Measurements from ENCODE around the gene PCDHA1.

Gene PCDHA1

GRCh38 chr5:140964356-140964755, 178.4 kb downstream of the PCDHA1 start:
- no peak for TF ChIP-seq FOXM1 (IDR thresholded peaks at IDR 0.05; ENCODE audit: borderline replicate concordance, low read depth)
- no peak for TF ChIP-seq RAD21 (IDR thresholded peaks at IDR 0.05; ENCODE audit: low read depth)
- no peak for TF ChIP-seq USF1 (IDR thresholded peaks at IDR 0.05)
- TF ChIP-seq, protein P1, sequence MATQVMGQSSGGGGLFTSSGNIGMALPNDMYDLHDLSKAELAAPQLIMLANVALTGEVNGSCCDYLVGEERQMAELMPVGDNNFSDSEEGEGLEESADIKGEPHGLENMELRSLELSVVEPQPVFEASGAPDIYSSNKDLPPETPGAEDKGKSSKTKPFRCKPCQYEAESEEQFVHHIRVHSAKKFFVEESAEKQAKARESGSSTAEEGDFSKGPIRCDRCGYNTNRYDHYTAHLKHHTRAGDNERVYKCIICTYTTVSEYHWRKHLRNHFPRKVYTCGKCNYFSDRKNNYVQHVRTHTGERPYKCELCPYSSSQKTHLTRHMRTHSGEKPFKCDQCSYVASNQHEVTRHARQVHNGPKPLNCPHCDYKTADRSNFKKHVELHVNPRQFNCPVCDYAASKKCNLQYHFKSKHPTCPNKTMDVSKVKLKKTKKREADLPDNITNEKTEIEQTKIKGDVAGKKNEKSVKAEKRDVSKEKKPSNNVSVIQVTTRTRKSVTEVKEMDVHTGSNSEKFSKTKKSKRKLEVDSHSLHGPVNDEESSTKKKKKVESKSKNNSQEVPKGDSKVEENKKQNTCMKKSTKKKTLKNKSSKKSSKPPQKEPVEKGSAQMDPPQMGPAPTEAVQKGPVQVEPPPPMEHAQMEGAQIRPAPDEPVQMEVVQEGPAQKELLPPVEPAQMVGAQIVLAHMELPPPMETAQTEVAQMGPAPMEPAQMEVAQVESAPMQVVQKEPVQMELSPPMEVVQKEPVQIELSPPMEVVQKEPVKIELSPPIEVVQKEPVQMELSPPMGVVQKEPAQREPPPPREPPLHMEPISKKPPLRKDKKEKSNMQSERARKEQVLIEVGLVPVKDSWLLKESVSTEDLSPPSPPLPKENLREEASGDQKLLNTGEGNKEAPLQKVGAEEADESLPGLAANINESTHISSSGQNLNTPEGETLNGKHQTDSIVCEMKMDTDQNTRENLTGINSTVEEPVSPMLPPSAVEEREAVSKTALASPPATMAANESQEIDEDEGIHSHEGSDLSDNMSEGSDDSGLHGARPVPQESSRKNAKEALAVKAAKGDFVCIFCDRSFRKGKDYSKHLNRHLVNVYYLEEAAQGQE (IDR thresholded peaks at IDR 0.05; ENCODE audit: low read depth): no peak
- no peak for TF ChIP-seq TEAD4 (IDR thresholded peaks at IDR 0.05)
- no peak for TF ChIP-seq EGR1 (IDR thresholded peaks at IDR 0.05)
- TF ChIP-seq EP300 (IDR thresholded peaks at IDR 0.05; ENCODE audit: borderline replicate concordance): no peak
- no peak for TF ChIP-seq TAF1 (IDR thresholded peaks at IDR 0.05; ENCODE audit: low read depth)
- no peak for TF ChIP-seq CEBPB (IDR thresholded peaks at IDR 0.05)
- no peak for TF ChIP-seq NFIC (IDR thresholded peaks at IDR 0.05)
- TF ChIP-seq CREB1 (IDR thresholded peaks at IDR 0.05; ENCODE audit: low read depth): no peak
- no peak for TF ChIP-seq YY1 (IDR thresholded peaks at IDR 0.05; ENCODE audit: low read depth)
- no peak for TF ChIP-seq ZBTB7A (IDR thresholded peaks at IDR 0.05; ENCODE audit: low read depth)
- TF ChIP-seq TCF12 (IDR thresholded peaks at IDR 0.05; ENCODE audit: low read depth): no peak
- no peak for TF ChIP-seq MAX (IDR thresholded peaks at IDR 0.05)

- TF ChIP-seq TEAD4 (IDR thresholded peaks at IDR 0.05) (no peak), CREB1 (IDR thresholded peaks at IDR 0.05; ENCODE audit: low read depth) (no peak), FOXM1 (IDR thresholded peaks at IDR 0.05; ENCODE audit: borderline replicate concordance, low read depth) (no peak), USF1 (IDR thresholded peaks at IDR 0.05) (no peak), EGR1 (IDR thresholded peaks at IDR 0.05) (no peak), ZBTB7A (IDR thresholded peaks at IDR 0.05; ENCODE audit: low read depth) (no peak), NFIC (IDR thresholded peaks at IDR 0.05) (no peak), YY1 (IDR thresholded peaks at IDR 0.05; ENCODE audit: low read depth) (no peak)
- TF ChIP-seq, protein P1 (IDR thresholded peaks at IDR 0.05; ENCODE audit: low read depth): no peak
Measured at GRCh38 chr5:140965905-140966292, 180.0 kb downstream of the PCDHA1 start.

GRCh38 chr5:140966293-140967225, 180.6 kb downstream of the PCDHA1 start, which contains the start of gene PCDHAC2:
PCDHAC2 (plus strand) TSS chr5:140966476; CDS start chr5:140966767, 291 bp downstream.
- TF ChIP-seq ZBTB7A (IDR thresholded peaks at IDR 0.05; ENCODE audit: low read depth) (no peak), CEBPB (IDR thresholded peaks at IDR 0.05) (no peak), EGR1 (IDR thresholded peaks at IDR 0.05) (no peak), RAD21 (IDR thresholded peaks at IDR 0.05; ENCODE audit: low read depth) (no peak), MAX (IDR thresholded peaks at IDR 0.05) (no peak), TEAD4 (IDR thresholded peaks at IDR 0.05) (no peak), FOXM1 (IDR thresholded peaks at IDR 0.05; ENCODE audit: borderline replicate concordance, low read depth) (no peak), USF1 (IDR thresholded peaks at IDR 0.05) (no peak), EP300 (IDR thresholded peaks at IDR 0.05; ENCODE audit: borderline replicate concordance) (no peak), NFIC (IDR thresholded peaks at IDR 0.05) (no peak), TCF12 (IDR thresholded peaks at IDR 0.05; ENCODE audit: low read depth) (no peak), YY1 (IDR thresholded peaks at IDR 0.05; ENCODE audit: low read depth) (no peak), CREB1 (IDR thresholded peaks at IDR 0.05; ENCODE audit: low read depth) (no peak), TAF1 (IDR thresholded peaks at IDR 0.05; ENCODE audit: low read depth) (no peak)
- TF ChIP-seq, protein P1 (IDR thresholded peaks at IDR 0.05; ENCODE audit: low read depth): no peak
